Kidney (tissue), 14 donors: ENCODE results near the gene EHMT2. TPM values are rescaled to one million over a fixed set of nuclear protein-coding genes. Genes with fewer than 3 reads are reported as not detected.

Experiments
- DNase-seq, 5 donors: peaks; one replicate each; pipeline ENCODE4 v3.0.0-alpha.2; 2013 to 2020
- FAIRE-seq: peaks from 2 replicates; lab custom pipeline; 2012; peaks lifted over from hg19 to GRCh38; lab: Jason Lieb, UNC
- H3K27ac ChIP-seq, 2 donors: one replicate each; pipeline ENCODE4 v1.7.0; 2013; ENCODE audit warnings: low read depth in 2 of 2, low read length in 2 of 2, inconsistent platforms in 1 of 2
- H3K27me3 ChIP-seq: one replicate; pipeline ENCODE4 v1.7.1; 2013; ENCODE audit warnings: low read length, inconsistent platforms; ENCODE audit not compliant: control insufficient read depth, insufficient read depth
- H3K36me3 ChIP-seq, 3 donors: one replicate each; pipeline versions ENCODE4 v1.7.0 to v1.7.1; 2013; ENCODE audit warnings: low read length in 3 of 3, control low read depth in 1 of 3, inconsistent platforms in 1 of 3; ENCODE audit not compliant: insufficient read depth in 3 of 3, control insufficient read depth in 2 of 3
- H3K4me1 ChIP-seq, 3 donors: one replicate each; pipeline versions ENCODE4 v1.7.0 to v1.7.1; 2013; ENCODE audit warnings: low read length in 3 of 3, inconsistent platforms in 1 of 3, low read depth in 1 of 3; ENCODE audit not compliant: control insufficient read depth in 2 of 3, insufficient read depth in 2 of 3
- H3K4me3 ChIP-seq, 3 donors: one replicate each; pipeline versions ENCODE4 v1.7.0 to v1.8.1; 2013; ENCODE audit warnings: low read length in 3 of 3, control low read depth in 1 of 3, inconsistent platforms in 1 of 3
- H3K9ac ChIP-seq, 3 donors: one replicate each; pipeline versions ENCODE4 v1.7.0 to v1.7.1; 2013; ENCODE audit warnings: low read length in 3 of 3, control low read depth in 1 of 3, inconsistent platforms in 1 of 3
- H3K9me3 ChIP-seq, 3 donors: one replicate each; pipeline versions ENCODE4 v1.7.0 to v1.7.1; 2013; ENCODE audit warnings: low read length in 3 of 3, control low read depth in 1 of 3, inconsistent platforms in 1 of 3; ENCODE audit not compliant: control insufficient read depth in 2 of 3, insufficient read depth in 1 of 3
- CTCF ChIP-seq: IDR thresholded peaks from 3 replicates; pipeline ENCODE4 v1.5.1; 2012; ENCODE audit warnings: mild to moderate bottlenecking, moderate library complexity, borderline replicate concordance; ENCODE audit not compliant: insufficient read depth; ENCODE audit errors: extremely low read depth
- intact Hi-C: fragments of 100-400 bp; cut with DNase I; formaldehyde crosslinking; loops from one replicate; pipeline ENCODE4 v1.11.1; 2022
- polyA plus RNA-seq: library from polyadenylated mRNA; stranded (reverse); fragments of 350-450 nt; fragmentation: Illumina TruSeq; extraction: RNeasy Lipid Tissue Mini Kit (QIAGEN cat#74804); gene quantifications from one replicate; pipeline ENCODE4 v1.2.3, GENCODE V29; 2014; ENCODE audit warnings: low read depth, low replicate concordance; ENCODE audit not compliant: insufficient read depth
- total RNA-seq: library from RNA; stranded (reverse); fragmentation: NEBNext Ultra II Directional; extraction: Animal tissue kit (Norgen Biotek cat#: 25700); gene quantifications from one replicate; pipeline ENCODE4 v1.2.1, GENCODE V29; 2021
- donor health status: control.
- donor health status: control.
- donor health status: control.
- donor health status: control.
- donor health status: control.
- donor health status: DM: yes; HTN: yes; CAD: no.
- donor health status: Normal renal cell carcinoma (clear cell type).

The EHMT2 gene
- total and polyA plus RNA-seq, 2 donors from 2014 or later = 35.3 to 40.5 TPM

DNA sequence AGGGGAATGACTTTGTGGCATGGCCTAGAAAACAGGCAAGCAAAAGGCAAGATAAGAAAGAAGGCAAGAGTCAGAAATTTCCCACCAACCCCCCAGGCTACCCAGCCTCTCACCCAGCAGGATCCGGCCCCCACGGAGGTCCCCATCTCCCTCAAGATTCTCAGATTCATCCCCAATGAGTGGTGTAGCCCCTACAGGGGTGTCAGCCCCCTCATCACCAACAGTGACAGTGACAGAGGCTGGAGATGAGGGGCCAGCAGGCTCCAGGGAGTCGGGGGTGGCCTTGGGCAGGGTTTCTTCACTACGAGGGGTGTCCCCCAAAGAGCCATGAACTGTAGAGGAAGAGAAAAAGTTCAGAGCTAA, 1.0 kb downstream of the EHMT2 start:
- Histone ChIP-seq H3K36me3 (peaks cover 1 to 11% (median 5%) of the 10 kb centered on the region in 3 donors), H3K4me1 (peaks cover 4 to 15% (median 5%) of the 10 kb centered on the region in 3 donors), H3K27ac (no peak overlapping the region), H3K4me3 (peak overlapping the region in 2 of 3 donors; percentile 28 to 92), H3K27me3 (no peaks in the 10 kb centered on the region), H3K9ac (peak overlapping the region in 2 of 3 donors; percentile 6 to 56), H3K9me3 (no peaks in the 10 kb centered on the region)
- FAIRE-seq (no peak), DNase-seq (no peak)
- no peak for TF ChIP-seq CTCF
- intact Hi-C loops = no loop called here

DNA sequence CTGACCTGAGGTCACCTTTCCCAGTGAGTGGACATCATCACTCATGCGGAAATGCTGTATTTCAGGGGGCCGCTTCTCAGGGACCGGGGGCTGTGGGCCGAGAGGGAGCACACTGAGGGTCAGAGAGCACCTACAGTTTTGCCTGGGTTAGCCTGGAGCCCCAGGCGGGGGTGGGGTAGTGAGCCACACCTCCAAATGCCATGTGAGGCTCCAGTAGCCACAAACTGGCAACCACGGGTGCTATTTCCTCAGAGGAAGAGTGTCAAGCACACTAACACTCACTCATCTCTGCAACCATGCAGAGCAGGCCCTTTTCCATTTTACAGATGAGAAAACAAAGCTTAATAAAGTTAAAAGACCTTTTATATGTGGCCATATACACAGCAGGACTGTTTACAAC, 4.7 kb downstream of the EHMT2 start:
- intact Hi-C loops = no loop called here
- Histone ChIP-seq H3K27ac (no peak overlapping the region), H3K4me1 (peaks cover 0 to 3% (median 0%) of the 10 kb centered on the region in 3 donors), H3K4me3 (no peak overlapping the region), H3K9me3 (no peaks in the 10 kb centered on the region), H3K36me3 (peaks cover 8 to 21% (median 10%) of the 10 kb centered on the region in 3 donors), H3K27me3 (no peaks in the 10 kb centered on the region), H3K9ac (no peak overlapping the region)
- no peak for TF ChIP-seq CTCF
- DNase-seq (peak in 1 of 5 donors; percentile 69), FAIRE-seq (no peak)

- DNase-seq = no peak
- Histone ChIP-seq H3K36me3 (peaks cover 8 to 32% (median 16%) of the 10 kb centered on the region in 3 donors), H3K4me3 (no peak overlapping the region), H3K9ac (no peak overlapping the region), H3K9me3 (no peaks in the 10 kb centered on the region), H3K27ac (no peak overlapping the region), H3K4me1 (no peaks in the 10 kb centered on the region), H3K27me3 (no peaks in the 10 kb centered on the region)
- FAIRE-seq = no peak
- intact Hi-C loops = no loop called here
- no peak for TF ChIP-seq CTCF
These were observed 8.0 kb downstream of the EHMT2 start for GRCh38 chr6:31889331-31889972.
